ENCODE measurements around the gene SPA17. TPM values are rescaled to one million over a fixed set of nuclear protein-coding genes. Genes with fewer than 3 reads are reported as not detected.

SPA17 gene
- total and polyA plus RNA-seq, 4 experiments from 2014 or later: 0.55 to 0.81 (median 0.68) TPM

GRCh38 chr11:124672536-124673215 lies 1.0 kb upstream of the SPA17 start:
- Histone ChIP-seq H3K36me3 (ENCODE audit: insufficient read depth, low read length) (no peaks in the 10 kb centered on the region), H3K4me3 (ENCODE audit: low read length in 2 of 2) (peak overlapping the region in 1 of 2 donors; percentile 73), H3K27me3 (ENCODE audit: insufficient read depth, low read length) (no peaks in the 10 kb centered on the region), H3K27ac (ENCODE audit: low read depth, low read length) (peak overlapping the region; percentile 66), H3K4me1 (ENCODE audit: insufficient read depth, low read length) (peaks cover 42% of the 10 kb centered on the region), H3K9me3 (ENCODE audit: control insufficient read depth in 1 of 2, low read length in 2 of 2) (no peaks in the 10 kb centered on the region)
- peaks cover 0 to 4% of the 10 kb centered on the region in 2 donors for H3K36me3 Mint-ChIP-seq
- DNase-seq: no peak
- H3K4me1 Mint-ChIP-seq: peaks cover 16 to 43% (median 32%) of the 10 kb centered on the region in 4 donors
- ChIA-PET POLR2A (ENCODE audit: partially characterized antibody) (interaction anchor here (1.0 to 2.8 kb wide), 10 partner anchors 50 to 439 kb away, joined by 3 to 40 read pairs (median 7); partner anchors contain the start of genes MSANTD2, NRGN, TBRG1 and TMEM218), CTCF (ENCODE audit: partially characterized antibody) (interaction anchor here (1.0 to 6.6 kb wide), 9 partner anchors 9 to 193 kb away, joined by 3 to 224 read pairs (median 5); partner anchors contain the start of genes ESAM and MSANTD2)
- intact Hi-C loops (cut with micrococcal nuclease): loop anchor here (1.0 to 5.0 kb wide), 7 partner anchors 50 to 1390 kb away; partner anchors contain the start of genes CCDC15, CDON, MSANTD2 and TBRG1
- peak overlapping the region; percentile 90 to 95 (median 91) for H3K4me3 Mint-ChIP-seq
- peak overlapping the region; percentile 75 to 98 (median 89) for H3K27ac Mint-ChIP-seq
- H3K9me3 Mint-ChIP-seq: peaks cover 0 to 4% (median 0%) of the 10 kb centered on the region in 8 donors
- H3K27me3 Mint-ChIP-seq: no peaks in the 10 kb centered on the region

GRCh38 chr11:124674168-124674517 lies 439 bp downstream of the SPA17 start:
- Histone ChIP-seq H3K4me1 (ENCODE audit: insufficient read depth, low read length) (peaks cover 42% of the 10 kb centered on the region), H3K4me3 (ENCODE audit: low read length in 2 of 2) (peak overlapping the region; percentile 24 to 73), H3K27me3 (ENCODE audit: insufficient read depth, low read length) (peaks cover 5% of the 10 kb centered on the region), H3K9me3 (ENCODE audit: control insufficient read depth in 1 of 2, low read length in 2 of 2) (no peaks in the 10 kb centered on the region), H3K36me3 (ENCODE audit: insufficient read depth, low read length) (no peaks in the 10 kb centered on the region), H3K27ac (ENCODE audit: low read depth, low read length) (peak overlapping the region; percentile 66)
- Mint-ChIP-seq H3K27me3 (no peaks in the 10 kb centered on the region), H3K27ac (peak overlapping the region; percentile 98 to 99 (median 99)), H3K36me3 (peaks cover 0 to 4% of the 10 kb centered on the region in 2 donors), H3K4me1 (peaks cover 16 to 43% (median 32%) of the 10 kb centered on the region in 4 donors), H3K9me3 (peaks cover 0 to 4% (median 0%) of the 10 kb centered on the region in 8 donors), H3K4me3 (peak overlapping the region; percentile 90 to 95 (median 91))
- peak in 1 of 5 donors; percentile 44 for DNase-seq
- intact Hi-C loops (cut with micrococcal nuclease): loop anchor here (5.0 kb wide), 2 partner anchors 278 to 1388 kb away; partner anchors contain the start of genes CCDC15 and CDON
- ChIA-PET POLR2A (ENCODE audit: partially characterized antibody) (interaction anchor here (0.8 to 2.8 kb wide), 11 partner anchors 51 to 440 kb away, joined by 3 to 40 read pairs (median 4); partner anchors contain the start of genes MSANTD2, TBRG1 and TMEM218), CTCF (ENCODE audit: partially characterized antibody) (interaction anchor here (1.4 to 6.6 kb wide), 5 partner anchors 69 to 162 kb away, joined by 5 to 224 read pairs (median 17); partner anchors contain the start of gene ESAM)

GRCh38 chr11:124674571-124674970 lies 867 bp downstream of the SPA17 start:
- intact Hi-C loops (cut with micrococcal nuclease): loop anchor here (5.0 kb wide), 2 partner anchors 278 to 1388 kb away; partner anchors contain the start of genes CCDC15 and CDON
- Mint-ChIP-seq H3K27me3 (no peaks in the 10 kb centered on the region), H3K4me3 (peak overlapping the region; percentile 90 to 95 (median 91)), H3K9me3 (peaks cover 0 to 4% (median 0%) of the 10 kb centered on the region in 8 donors), H3K36me3 (peaks cover 0 to 4% of the 10 kb centered on the region in 2 donors), H3K4me1 (peaks cover 16 to 43% (median 32%) of the 10 kb centered on the region in 4 donors), H3K27ac (peak overlapping the region; percentile 98 to 99 (median 99))
- H3K4me3 ChIP-seq (ENCODE audit: low read length in 2 of 2): peak overlapping the region; percentile 24 to 73
- no peaks in the 10 kb centered on the region for H3K36me3 ChIP-seq (ENCODE audit: insufficient read depth, low read length)
- peaks cover 5% of the 10 kb centered on the region for H3K27me3 ChIP-seq (ENCODE audit: insufficient read depth, low read length)
- ChIA-PET POLR2A (ENCODE audit: partially characterized antibody) (interaction anchor here (1.2 to 2.8 kb wide), 3 partner anchors 71 to 279 kb away, joined by 4 to 40 read pairs (median 25); partner anchors contain the start of gene MSANTD2), CTCF (ENCODE audit: partially characterized antibody) (interaction anchor here (2.7 to 6.6 kb wide), 2 partner anchors 71 to 93 kb away, joined by 17 to 224 read pairs; partner anchors contain the start of gene ESAM)
- no peaks in the 10 kb centered on the region for H3K9me3 ChIP-seq (ENCODE audit: control insufficient read depth in 1 of 2, low read length in 2 of 2)
- peak overlapping the region; percentile 66 for H3K27ac ChIP-seq (ENCODE audit: low read depth, low read length)
- peaks cover 38% of the 10 kb centered on the region for H3K4me1 ChIP-seq (ENCODE audit: insufficient read depth, low read length)
- DNase-seq: no peak

- H3K27me3 Mint-ChIP-seq: peaks cover 0 to 2% of the 10 kb centered on the region in 2 donors
- Histone ChIP-seq H3K36me3 (ENCODE audit: insufficient read depth, low read length) (no peaks in the 10 kb centered on the region), H3K4me3 (ENCODE audit: low read length in 2 of 2) (no peak overlapping the region), H3K27ac (ENCODE audit: low read depth, low read length) (no peak overlapping the region), H3K27me3 (ENCODE audit: insufficient read depth, low read length) (peaks cover 5% of the 10 kb centered on the region), H3K4me1 (ENCODE audit: insufficient read depth, low read length) (peaks cover 21% of the 10 kb centered on the region), H3K9me3 (ENCODE audit: control insufficient read depth in 1 of 2, low read length in 2 of 2) (no peaks in the 10 kb centered on the region)
- H3K27ac Mint-ChIP-seq: peak overlapping the region in 1 of 7 donors; percentile 98
- DNase-seq: no peak
- H3K9me3 Mint-ChIP-seq: peaks cover 0 to 4% (median 0%) of the 10 kb centered on the region in 8 donors
- ChIA-PET CTCF (ENCODE audit: partially characterized antibody) (interaction anchor here (1.1 to 1.4 kb wide), 3 partner anchors 122 to 200 kb away, joined by 3 read pairs; no protein-coding TSS in a partner anchor), POLR2A (ENCODE audit: partially characterized antibody) (no interaction called here)
- peak overlapping the region in 1 of 8 donors; percentile 20 for H3K4me3 Mint-ChIP-seq
- H3K36me3 Mint-ChIP-seq: peaks cover 0 to 4% of the 10 kb centered on the region in 2 donors
- intact Hi-C loops (cut with micrococcal nuclease): no loop called here
- H3K4me1 Mint-ChIP-seq: peaks cover 10 to 33% (median 24%) of the 10 kb centered on the region in 4 donors
Measured at GRCh38 chr11:124676386-124676785, 2.7 kb downstream of the SPA17 start.

- H3K4me1 ChIP-seq (ENCODE audit: insufficient read depth, low read length): peaks cover 8% of the 10 kb centered on the region
- peaks cover 0 to 18% (median 14%) of the 10 kb centered on the region in 8 donors for H3K9me3 Mint-ChIP-seq
- CTCF ChIA-PET (ENCODE audit: partially characterized antibody): interaction anchor here (0.8 to 4.8 kb wide), 6 partner anchors 9 to 160 kb away, joined by 3 to 22 read pairs (median 6); partner anchors contain the start of genes ESAM and NRGN
- H3K36me3 ChIP-seq (ENCODE audit: insufficient read depth, low read length): no peaks in the 10 kb centered on the region
- peaks cover 0 to 2% of the 10 kb centered on the region in 2 donors for H3K27me3 Mint-ChIP-seq
- no peak overlapping the region for H3K27ac ChIP-seq (ENCODE audit: low read depth, low read length)
- intact Hi-C loops (cut with micrococcal nuclease): no loop called here
- peaks cover 2 to 17% (median 10%) of the 10 kb centered on the region in 4 donors for H3K4me1 Mint-ChIP-seq
- H3K27me3 ChIP-seq (ENCODE audit: insufficient read depth, low read length): peaks cover 5% of the 10 kb centered on the region
- H3K4me3 ChIP-seq (ENCODE audit: low read length in 2 of 2): no peak overlapping the region
- POLR2A ChIA-PET (ENCODE audit: partially characterized antibody): no interaction called here
- H3K4me3 Mint-ChIP-seq: no peak overlapping the region
- peaks cover 4 to 8% of the 10 kb centered on the region in 2 donors for H3K9me3 ChIP-seq (ENCODE audit: control insufficient read depth in 1 of 2, low read length in 2 of 2)
- H3K36me3 Mint-ChIP-seq: peaks cover 7 to 10% of the 10 kb centered on the region in 2 donors
- DNase-seq: no peak
- peak overlapping the region in 1 of 7 donors; percentile 30 for H3K27ac Mint-ChIP-seq
Measured at GRCh38 chr11:124678416-124678815, 4.7 kb downstream of the SPA17 start.

- no peak overlapping the region for H3K4me3 ChIP-seq (ENCODE audit: low read length in 2 of 2)
- H3K27ac Mint-ChIP-seq: no peak overlapping the region
- H3K9me3 Mint-ChIP-seq: peaks cover 0 to 40% (median 30%) of the 10 kb centered on the region in 8 donors
- DNase-seq: no peak
- no peak overlapping the region for H3K4me3 Mint-ChIP-seq
- no peaks in the 10 kb centered on the region for H3K4me1 ChIP-seq (ENCODE audit: insufficient read depth, low read length)
- no peak overlapping the region for H3K27ac ChIP-seq (ENCODE audit: low read depth, low read length)
- ChIA-PET POLR2A (ENCODE audit: partially characterized antibody) (no interaction called here), CTCF (ENCODE audit: partially characterized antibody) (interaction anchor here (4.8 kb wide), 1 partner anchor 12 kb away, joined by 22 read pairs; no protein-coding TSS in a partner anchor)
- H3K9me3 ChIP-seq (ENCODE audit: control insufficient read depth in 1 of 2, low read length in 2 of 2): peaks cover 4 to 8% of the 10 kb centered on the region in 2 donors
- H3K4me1 Mint-ChIP-seq: no peaks in the 10 kb centered on the region
- peaks cover 0 to 3% of the 10 kb centered on the region in 2 donors for H3K27me3 Mint-ChIP-seq
- H3K36me3 ChIP-seq (ENCODE audit: insufficient read depth, low read length): no peaks in the 10 kb centered on the region
- H3K36me3 Mint-ChIP-seq: peaks cover 18 to 23% of the 10 kb centered on the region in 2 donors
- intact Hi-C loops (cut with micrococcal nuclease): no loop called here
- H3K27me3 ChIP-seq (ENCODE audit: insufficient read depth, low read length): peaks cover 5% of the 10 kb centered on the region
Measured at GRCh38 chr11:124681421-124681820, 7.7 kb downstream of the SPA17 start.

All from CD4-positive, alpha-beta memory T cell (primary cell).